Mucosa of descending colon (tissue), 3 donors: ENCODE measurements around the gene KRT31. TPM values are rescaled to one million over a fixed set of nuclear protein-coding genes. Genes with fewer than 3 reads are reported as not detected.

ENCODE experiments used
- ATAC-seq: fragments of 200-7000 bp; cut with Tn5 transposase; one replicate; pipeline ENCODE4 v1.9.1; 2020; ENCODE audit warnings: mild to moderate bottlenecking, moderate library complexity
- DNase-seq, 3 donors: peaks; one replicate each; pipeline ENCODE4 v3.0.0-alpha.2; 2020
- H3K36me3 ChIP-seq: fragments of 200-600 bp; one replicate; pipeline ENCODE4 v1.8.0; 2021; ENCODE audit warnings: low read depth, mild to moderate bottlenecking
- H3K4me1 ChIP-seq: fragments of 200-600 bp; one replicate; pipeline ENCODE4 v1.8.0; 2021; ENCODE audit warnings: low read depth, mild to moderate bottlenecking
- H3K4me3 ChIP-seq: fragments of 200-600 bp; one replicate; pipeline ENCODE4 v1.8.0; 2021; ENCODE audit warnings: mild to moderate bottlenecking
- H3K9me3 ChIP-seq: fragments of 200-600 bp; one replicate; pipeline ENCODE4 v1.8.0; 2021; ENCODE audit warnings: mild to moderate bottlenecking
- intact Hi-C, 2 donors: fragments of 100-400 bp; cut with DNase I in 1 of 2; cut with micrococcal nuclease in 1 of 2; formaldehyde crosslinking; loops; one replicate each; pipeline versions ENCODE4 v1.11.0 to v1.11.1; 2022; cut with DNase I, micrococcal nuclease
- total RNA-seq, 3 donors: library from RNA; stranded (reverse); fragmentation: NEBNext Ultra II Directional in 2 of 3; extraction: Animal tissue kit (Norgen Biotek cat#: 25700) in 2 of 3; gene quantifications; one replicate each; pipeline versions ENCODE4 v1.2.1 to v1.2.4, GENCODE V29; 2021 to 2023
- TF ChIP-seq, protein P1 (sequence below): fragments of 200-600 bp; IDR thresholded peaks from one replicate; pipeline ENCODE4 v1.8.0; 2022; ENCODE audit warnings: antibody characterized with exemption, mild to moderate bottlenecking
- donor health status: DM: no; HTN: no; CAD: no; lungs with moderate emphysema.
- donor health status: DM: no; HTN: no; CAD: no.
- donor health status: DM: no; HTN: yes; CAD: no.

Gene KRT31
- total RNA-seq, 3 donors from 2014 or later = not detected

GRCh38 chr17:41417576-41418015, 20.2 kb upstream of the KRT31 start:
- ATAC-seq (peak; percentile 46), DNase-seq (peak in 1 of 3 donors; percentile 14)
- Histone ChIP-seq H3K36me3 (no peaks in the 10 kb centered on the region), H3K9me3 (no peaks in the 10 kb centered on the region), H3K4me3 (no peak overlapping the region), H3K4me1 (no peaks in the 10 kb centered on the region)
- intact Hi-C loops = no loop called here
- TF ChIP-seq, protein P1, sequence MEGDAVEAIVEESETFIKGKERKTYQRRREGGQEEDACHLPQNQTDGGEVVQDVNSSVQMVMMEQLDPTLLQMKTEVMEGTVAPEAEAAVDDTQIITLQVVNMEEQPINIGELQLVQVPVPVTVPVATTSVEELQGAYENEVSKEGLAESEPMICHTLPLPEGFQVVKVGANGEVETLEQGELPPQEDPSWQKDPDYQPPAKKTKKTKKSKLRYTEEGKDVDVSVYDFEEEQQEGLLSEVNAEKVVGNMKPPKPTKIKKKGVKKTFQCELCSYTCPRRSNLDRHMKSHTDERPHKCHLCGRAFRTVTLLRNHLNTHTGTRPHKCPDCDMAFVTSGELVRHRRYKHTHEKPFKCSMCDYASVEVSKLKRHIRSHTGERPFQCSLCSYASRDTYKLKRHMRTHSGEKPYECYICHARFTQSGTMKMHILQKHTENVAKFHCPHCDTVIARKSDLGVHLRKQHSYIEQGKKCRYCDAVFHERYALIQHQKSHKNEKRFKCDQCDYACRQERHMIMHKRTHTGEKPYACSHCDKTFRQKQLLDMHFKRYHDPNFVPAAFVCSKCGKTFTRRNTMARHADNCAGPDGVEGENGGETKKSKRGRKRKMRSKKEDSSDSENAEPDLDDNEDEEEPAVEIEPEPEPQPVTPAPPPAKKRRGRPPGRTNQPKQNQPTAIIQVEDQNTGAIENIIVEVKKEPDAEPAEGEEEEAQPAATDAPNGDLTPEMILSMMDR = no peak

- no peak overlapping the region for H3K4me3 ChIP-seq
- DNase-seq = no peak
- intact Hi-C loops = no loop called here
- ATAC-seq = no peak
- TF ChIP-seq, protein P1 = no peak
- no peaks in the 10 kb centered on the region for H3K9me3 ChIP-seq
- no peaks in the 10 kb centered on the region for H3K4me1 ChIP-seq
- H3K36me3 ChIP-seq = no peaks in the 10 kb centered on the region
Observed at GRCh38 chr17:41417127-41417526, 19.7 kb upstream of the KRT31 start.

GRCh38 chr17:41416479-41416878, 19.1 kb upstream of the KRT31 start:
- intact Hi-C loops = no loop called here
- TF ChIP-seq, protein P1 = no peak
- DNase-seq = no peak
- Histone ChIP-seq H3K4me1 (no peaks in the 10 kb centered on the region), H3K9me3 (no peaks in the 10 kb centered on the region), H3K4me3 (no peak overlapping the region), H3K36me3 (no peaks in the 10 kb centered on the region)
- ATAC-seq = no peak

DNA sequence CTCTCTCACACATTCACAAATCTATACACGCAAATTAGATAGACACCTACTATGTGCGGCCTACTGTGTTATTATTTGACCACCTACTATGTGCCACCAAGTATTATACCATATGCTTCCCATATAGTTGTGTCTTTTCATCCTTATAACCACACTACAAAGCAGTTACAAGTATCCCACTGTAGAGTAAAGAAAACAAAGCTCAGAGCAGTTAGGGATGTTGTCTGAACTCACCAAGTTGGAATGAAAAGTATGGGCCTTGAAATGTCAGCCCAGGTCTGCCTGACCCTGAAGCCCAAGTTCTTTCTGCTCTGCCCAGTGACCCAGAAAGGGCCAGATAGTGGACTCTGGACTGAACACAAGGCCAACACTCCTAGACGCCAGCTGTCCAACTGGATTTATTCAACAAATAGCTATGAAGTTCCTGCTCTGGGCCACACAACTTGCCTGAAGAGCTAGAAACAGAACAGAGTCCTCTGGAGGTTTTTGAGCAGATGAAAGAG, 18.5 kb upstream of the KRT31 start:
- no peak for DNase-seq
- Histone ChIP-seq H3K36me3 (no peaks in the 10 kb centered on the region), H3K4me1 (no peaks in the 10 kb centered on the region), H3K4me3 (no peak overlapping the region), H3K9me3 (no peaks in the 10 kb centered on the region)
- TF ChIP-seq, protein P1 = no peak
- no peak for ATAC-seq
- intact Hi-C loops = no loop called here

DNA sequence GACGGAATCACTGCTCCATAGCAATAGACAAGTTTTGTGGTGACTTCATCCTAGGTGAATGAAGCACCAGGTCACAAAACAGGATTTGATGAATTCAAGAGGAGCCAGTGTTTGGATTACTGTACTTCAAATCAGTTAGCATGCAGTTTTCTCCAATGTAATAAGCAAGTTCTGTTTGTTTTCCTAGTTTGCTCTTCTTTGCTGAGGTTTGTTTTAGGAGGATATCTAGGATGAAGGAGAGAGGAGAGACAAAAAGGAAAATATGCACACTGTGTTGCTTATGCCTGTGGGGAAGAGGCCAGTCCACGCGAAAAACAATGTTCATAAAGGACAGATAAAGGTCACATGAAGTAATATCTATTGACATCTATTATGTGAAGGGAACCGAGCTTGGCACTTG, 18.0 kb upstream of the KRT31 start:
- TF ChIP-seq, protein P1 = no peak
- no peaks in the 10 kb centered on the region for H3K9me3 ChIP-seq
- DNase-seq (no peak), ATAC-seq (no peak)
- intact Hi-C loops = no loop called here
- H3K4me3 ChIP-seq = no peak overlapping the region
- H3K4me1 ChIP-seq = no peaks in the 10 kb centered on the region
- no peaks in the 10 kb centered on the region for H3K36me3 ChIP-seq

GRCh38 chr17:41413982-41414381, 16.6 kb upstream of the KRT31 start:
- intact Hi-C loops = no loop called here
- H3K36me3 ChIP-seq = no peaks in the 10 kb centered on the region
- H3K4me3 ChIP-seq = no peak overlapping the region
- H3K9me3 ChIP-seq = no peaks in the 10 kb centered on the region
- DNase-seq (no peak), ATAC-seq (no peak)
- H3K4me1 ChIP-seq = no peaks in the 10 kb centered on the region
- TF ChIP-seq, protein P1 = no peak
